WTC11 (cell line): Measurements from ENCODE around the gene SNX25. TPM values are rescaled to one million over a fixed set of nuclear protein-coding genes. Genes with fewer than 3 reads are reported as not detected.
A peak's percentile ranks its signal among the peaks of the same experiment; 100 is the strongest.

ENCODE experiments used
- CBFB ChIP-seq: sonication (generic); formaldehyde crosslinking; IDR thresholded peaks from 2 replicates; pipeline ENCODE4 v1.8.1; 2022; ENCODE audit warnings: mild to moderate bottlenecking, low read depth, missing genetic modification reagents
- ETV6 ChIP-seq: sonication (generic); formaldehyde crosslinking; IDR thresholded peaks from 2 replicates; pipeline ENCODE4 v1.8.1; 2022; ENCODE audit warnings: mild to moderate bottlenecking, missing genetic modification reagents
- FOXJ3 ChIP-seq: sonication (generic); formaldehyde crosslinking; IDR thresholded peaks from 2 replicates; pipeline ENCODE4 v1.9.0; 2021; ENCODE audit warnings: missing genetic modification reagents, mild to moderate bottlenecking, borderline replicate concordance
- GRHL2 ChIP-seq: fragments of 250-450 bp; sonication (Bioruptor Pico); IDR thresholded peaks from 2 replicates; pipeline ENCODE4 v1.8.0; 2022; ENCODE audit warnings: mild to moderate bottlenecking, moderate library complexity; ENCODE audit not compliant: insufficient replicate concordance, severe bottlenecking
- GTF2I ChIP-seq: fragments of 250-450 bp; sonication (Bioruptor Pico); conservative IDR thresholded peaks from 2 replicates; pipeline ENCODE4 v1.4.0; 2021; ENCODE audit warnings: mild to moderate bottlenecking
- IRF2 ChIP-seq: sonication (generic); formaldehyde crosslinking; IDR thresholded peaks from 2 replicates; pipeline ENCODE4 v1.8.0; 2022; ENCODE audit warnings: low read depth, missing genetic modification reagents, borderline replicate concordance
- MXD4 ChIP-seq: fragments of 250-450 bp; sonication (Bioruptor Pico); IDR thresholded peaks from 2 replicates; pipeline ENCODE4 v1.8.0; 2021; ENCODE audit warnings: mild to moderate bottlenecking, moderate library complexity, borderline replicate concordance
- MYBL2 ChIP-seq: sonication (generic); formaldehyde crosslinking; IDR thresholded peaks from 2 replicates; pipeline ENCODE4 v1.8.1; 2023; ENCODE audit warnings: mild to moderate bottlenecking, moderate library complexity, missing genetic modification reagents
- NFE2L1 ChIP-seq: sonication (generic); formaldehyde crosslinking; IDR thresholded peaks from 2 replicates; pipeline ENCODE4 v1.8.1; 2023; ENCODE audit warnings: missing genetic modification reagents
- NR1H2 ChIP-seq: sonication (generic); formaldehyde crosslinking; IDR thresholded peaks from 2 replicates; pipeline ENCODE4 v1.9.0; 2021; ENCODE audit warnings: mild to moderate bottlenecking, moderate library complexity, missing genetic modification reagents
- NR2C2 ChIP-seq: sonication (generic); formaldehyde crosslinking; IDR thresholded peaks from 2 replicates; pipeline ENCODE4 v1.8.0; 2022; ENCODE audit warnings: mild to moderate bottlenecking, missing genetic modification reagents
- OVOL2 ChIP-seq: fragments of 250-450 bp; sonication (Bioruptor Pico); IDR thresholded peaks from 2 replicates; pipeline ENCODE4 v1.9.0; 2021; ENCODE audit warnings: mild to moderate bottlenecking, borderline replicate concordance
- PRRX2 ChIP-seq: fragments of 250-450 bp; sonication (Bioruptor Pico); IDR thresholded peaks from 2 replicates; pipeline ENCODE4 v1.8.0; 2021; ENCODE audit warnings: mild to moderate bottlenecking
- RELA ChIP-seq: sonication (generic); formaldehyde crosslinking; IDR thresholded peaks from 2 replicates; pipeline ENCODE4 v1.8.1; 2022; ENCODE audit warnings: missing genetic modification reagents, mild to moderate bottlenecking, borderline replicate concordance
- RORB ChIP-seq: fragments of 250-450 bp; sonication (Bioruptor Pico); IDR thresholded peaks from 2 replicates; pipeline ENCODE4 v1.9.0; 2021; ENCODE audit warnings: mild to moderate bottlenecking
- SOX15 ChIP-seq: fragments of 250-450 bp; sonication (Bioruptor Pico); IDR thresholded peaks from 2 replicates; pipeline ENCODE4 v1.9.0; 2021; ENCODE audit warnings: mild to moderate bottlenecking
- SP1 ChIP-seq: sonication (generic); formaldehyde crosslinking; conservative IDR thresholded peaks from 2 replicates; pipeline ENCODE4 v1.8.1; 2022; ENCODE audit warnings: missing genetic modification reagents
- TEAD4 ChIP-seq: sonication (generic); formaldehyde crosslinking; IDR thresholded peaks from 2 replicates; pipeline ENCODE4 v1.8.0; 2022; ENCODE audit warnings: mild to moderate bottlenecking, missing genetic modification reagents
- TP53 ChIP-seq: sonication (generic); formaldehyde crosslinking; IDR thresholded peaks from 2 replicates; pipeline ENCODE4 v1.8.1; 2023; ENCODE audit warnings: mild to moderate bottlenecking, missing genetic modification reagents
- ZNF232 ChIP-seq: sonication (generic); formaldehyde crosslinking; IDR thresholded peaks from 2 replicates; pipeline ENCODE4 v1.8.0; 2022; ENCODE audit warnings: mild to moderate bottlenecking, missing genetic modification reagents
- ZNF423 ChIP-seq: fragments of 250-450 bp; sonication (Bioruptor Pico); IDR thresholded peaks from 2 replicates; pipeline ENCODE4 v2.1.2; 2022; ENCODE audit warnings: mild to moderate bottlenecking, moderate library complexity
- total RNA-seq: library from RNA; stranded (reverse); gene quantifications from 3 replicates; pipeline ENCODE4 v1.2.3, GENCODE V29; 2021
- TF ChIP-seq, protein P1 (sequence below): sonication (generic); formaldehyde crosslinking; IDR thresholded peaks from 2 replicates; pipeline ENCODE4 v1.8.1; 2023; ENCODE audit warnings: mild to moderate bottlenecking, missing genetic modification reagents, moderate library complexity
- TF ChIP-seq, protein P2 (sequence below): sonication (generic); formaldehyde crosslinking; conservative IDR thresholded peaks from 2 replicates; pipeline ENCODE4 v1.8.1; 2023; ENCODE audit warnings: mild to moderate bottlenecking, low read depth, missing genetic modification reagents, moderate library complexity
- TF ChIP-seq, protein P3 (sequence below): sonication (generic); formaldehyde crosslinking; IDR thresholded peaks from 2 replicates; pipeline ENCODE4 v1.8.0; 2022; ENCODE audit warnings: missing genetic modification reagents
- TF ChIP-seq, protein P4 (sequence below): sonication (generic); formaldehyde crosslinking; IDR thresholded peaks from 2 replicates; pipeline ENCODE4 v1.8.1; 2023; ENCODE audit warnings: mild to moderate bottlenecking, missing genetic modification reagents
- TF ChIP-seq, protein P5 (sequence below): fragments of 200-600 bp; IDR thresholded peaks from 2 replicates; pipeline ENCODE4 v1.8.0; 2022; ENCODE audit warnings: antibody characterized with exemption
- TF ChIP-seq, protein P6 (sequence below): fragments of 250-450 bp; sonication (Bioruptor Pico); IDR thresholded peaks from 2 replicates; pipeline ENCODE4 v1.9.0; 2021; ENCODE audit warnings: mild to moderate bottlenecking
- TF ChIP-seq, protein P7 (sequence below): sonication (generic); formaldehyde crosslinking; IDR thresholded peaks from 2 replicates; pipeline ENCODE4 v1.8.0; 2023; ENCODE audit warnings: missing genetic modification reagents

Gene SNX25
- total RNA-seq, 1 experiment from 2014 or later: 16.9 TPM

DNA sequence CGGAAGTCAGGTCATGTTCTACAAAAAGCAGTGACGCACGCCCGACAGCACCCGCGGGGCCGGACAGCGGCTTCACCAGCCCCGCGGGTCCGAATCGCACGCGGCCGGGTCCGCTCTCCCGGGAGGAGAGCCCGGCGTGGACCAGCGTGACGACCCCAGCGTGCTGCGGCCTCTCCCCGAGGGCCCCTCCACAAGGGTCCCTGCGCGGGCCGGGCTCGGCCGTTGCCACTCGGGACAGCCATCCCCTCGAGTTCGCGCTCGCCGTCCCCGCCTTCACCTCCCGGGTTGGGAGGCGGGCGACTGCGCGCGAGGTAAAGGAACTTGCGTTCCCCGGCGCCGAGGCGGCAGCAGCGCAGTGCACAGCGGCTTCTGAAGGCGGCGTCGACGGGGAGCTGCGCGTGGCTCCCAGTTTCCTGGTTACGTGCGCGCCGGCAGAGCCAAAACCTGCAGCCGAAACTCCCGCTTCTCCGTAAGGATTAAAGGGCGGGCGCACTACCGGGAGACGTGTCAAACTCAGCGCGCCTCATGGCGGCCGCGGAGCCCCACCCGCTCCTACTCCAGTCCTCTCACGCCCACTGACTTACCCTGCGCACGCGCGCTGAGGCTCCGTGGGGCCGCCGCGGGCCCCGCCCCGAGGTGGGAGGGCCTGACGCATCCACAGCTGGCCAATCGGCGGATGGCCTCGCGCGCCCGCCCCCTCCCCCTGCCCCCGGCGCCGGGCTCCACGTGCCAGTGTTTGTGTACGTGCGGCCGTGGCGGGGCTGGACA is 186.7 kb downstream of the SNX25 start (continued):
- TF ChIP-seq, protein P1, sequence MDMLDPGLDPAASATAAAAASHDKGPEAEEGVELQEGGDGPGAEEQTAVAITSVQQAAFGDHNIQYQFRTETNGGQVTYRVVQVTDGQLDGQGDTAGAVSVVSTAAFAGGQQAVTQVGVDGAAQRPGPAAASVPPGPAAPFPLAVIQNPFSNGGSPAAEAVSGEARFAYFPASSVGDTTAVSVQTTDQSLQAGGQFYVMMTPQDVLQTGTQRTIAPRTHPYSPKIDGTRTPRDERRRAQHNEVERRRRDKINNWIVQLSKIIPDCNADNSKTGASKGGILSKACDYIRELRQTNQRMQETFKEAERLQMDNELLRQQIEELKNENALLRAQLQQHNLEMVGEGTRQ (CRISPR knock-in tag): peak; percentile 61
- no peak for TF ChIP-seq SOX15 (CRISPR knock-in tag)
- peak; percentile 54; the same call in 1 of the 2 replicates for TF ChIP-seq MYBL2 (CRISPR knock-in tag)
- TF ChIP-seq CBFB (CRISPR knock-in tag): no peak; the same call in 1 of the 2 replicates
- TF ChIP-seq TP53 (CRISPR knock-in tag): peak; percentile 73; the same call in 1 of the 2 replicates
- TF ChIP-seq, protein P2, sequence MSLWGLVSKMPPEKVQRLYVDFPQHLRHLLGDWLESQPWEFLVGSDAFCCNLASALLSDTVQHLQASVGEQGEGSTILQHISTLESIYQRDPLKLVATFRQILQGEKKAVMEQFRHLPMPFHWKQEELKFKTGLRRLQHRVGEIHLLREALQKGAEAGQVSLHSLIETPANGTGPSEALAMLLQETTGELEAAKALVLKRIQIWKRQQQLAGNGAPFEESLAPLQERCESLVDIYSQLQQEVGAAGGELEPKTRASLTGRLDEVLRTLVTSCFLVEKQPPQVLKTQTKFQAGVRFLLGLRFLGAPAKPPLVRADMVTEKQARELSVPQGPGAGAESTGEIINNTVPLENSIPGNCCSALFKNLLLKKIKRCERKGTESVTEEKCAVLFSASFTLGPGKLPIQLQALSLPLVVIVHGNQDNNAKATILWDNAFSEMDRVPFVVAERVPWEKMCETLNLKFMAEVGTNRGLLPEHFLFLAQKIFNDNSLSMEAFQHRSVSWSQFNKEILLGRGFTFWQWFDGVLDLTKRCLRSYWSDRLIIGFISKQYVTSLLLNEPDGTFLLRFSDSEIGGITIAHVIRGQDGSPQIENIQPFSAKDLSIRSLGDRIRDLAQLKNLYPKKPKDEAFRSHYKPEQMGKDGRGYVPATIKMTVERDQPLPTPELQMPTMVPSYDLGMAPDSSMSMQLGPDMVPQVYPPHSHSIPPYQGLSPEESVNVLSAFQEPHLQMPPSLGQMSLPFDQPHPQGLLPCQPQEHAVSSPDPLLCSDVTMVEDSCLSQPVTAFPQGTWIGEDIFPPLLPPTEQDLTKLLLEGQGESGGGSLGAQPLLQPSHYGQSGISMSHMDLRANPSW (CRISPR knock-in tag): no peak
- peak; percentile 83 for TF ChIP-seq RELA (CRISPR knock-in tag)
- peak; percentile 69 for TF ChIP-seq ETV6
- TF ChIP-seq, protein P3, sequence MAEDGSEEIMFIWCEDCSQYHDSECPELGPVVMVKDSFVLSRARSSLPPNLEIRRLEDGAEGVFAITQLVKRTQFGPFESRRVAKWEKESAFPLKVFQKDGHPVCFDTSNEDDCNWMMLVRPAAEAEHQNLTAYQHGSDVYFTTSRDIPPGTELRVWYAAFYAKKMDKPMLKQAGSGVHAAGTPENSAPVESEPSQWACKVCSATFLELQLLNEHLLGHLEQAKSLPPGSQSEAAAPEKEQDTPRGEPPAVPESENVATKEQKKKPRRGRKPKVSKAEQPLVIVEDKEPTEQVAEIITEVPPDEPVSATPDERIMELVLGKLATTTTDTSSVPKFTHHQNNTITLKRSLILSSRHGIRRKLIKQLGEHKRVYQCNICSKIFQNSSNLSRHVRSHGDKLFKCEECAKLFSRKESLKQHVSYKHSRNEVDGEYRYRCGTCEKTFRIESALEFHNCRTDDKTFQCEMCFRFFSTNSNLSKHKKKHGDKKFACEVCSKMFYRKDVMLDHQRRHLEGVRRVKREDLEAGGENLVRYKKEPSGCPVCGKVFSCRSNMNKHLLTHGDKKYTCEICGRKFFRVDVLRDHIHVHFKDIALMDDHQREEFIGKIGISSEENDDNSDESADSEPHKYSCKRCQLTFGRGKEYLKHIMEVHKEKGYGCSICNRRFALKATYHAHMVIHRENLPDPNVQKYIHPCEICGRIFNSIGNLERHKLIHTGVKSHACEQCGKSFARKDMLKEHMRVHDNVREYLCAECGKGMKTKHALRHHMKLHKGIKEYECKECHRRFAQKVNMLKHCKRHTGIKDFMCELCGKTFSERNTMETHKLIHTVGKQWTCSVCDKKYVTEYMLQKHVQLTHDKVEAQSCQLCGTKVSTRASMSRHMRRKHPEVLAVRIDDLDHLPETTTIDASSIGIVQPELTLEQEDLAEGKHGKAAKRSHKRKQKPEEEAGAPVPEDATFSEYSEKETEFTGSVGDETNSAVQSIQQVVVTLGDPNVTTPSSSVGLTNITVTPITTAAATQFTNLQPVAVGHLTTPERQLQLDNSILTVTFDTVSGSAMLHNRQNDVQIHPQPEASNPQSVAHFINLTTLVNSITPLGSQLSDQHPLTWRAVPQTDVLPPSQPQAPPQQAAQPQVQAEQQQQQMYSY: peak; percentile 42; the same call in 1 of the 2 replicates
- no peak for TF ChIP-seq PRRX2 (CRISPR knock-in tag)
- TF ChIP-seq, protein P4, sequence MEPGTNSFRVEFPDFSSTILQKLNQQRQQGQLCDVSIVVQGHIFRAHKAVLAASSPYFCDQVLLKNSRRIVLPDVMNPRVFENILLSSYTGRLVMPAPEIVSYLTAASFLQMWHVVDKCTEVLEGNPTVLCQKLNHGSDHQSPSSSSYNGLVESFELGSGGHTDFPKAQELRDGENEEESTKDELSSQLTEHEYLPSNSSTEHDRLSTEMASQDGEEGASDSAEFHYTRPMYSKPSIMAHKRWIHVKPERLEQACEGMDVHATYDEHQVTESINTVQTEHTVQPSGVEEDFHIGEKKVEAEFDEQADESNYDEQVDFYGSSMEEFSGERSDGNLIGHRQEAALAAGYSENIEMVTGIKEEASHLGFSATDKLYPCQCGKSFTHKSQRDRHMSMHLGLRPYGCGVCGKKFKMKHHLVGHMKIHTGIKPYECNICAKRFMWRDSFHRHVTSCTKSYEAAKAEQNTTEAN (CRISPR knock-in tag): 0 out of 2 replicates have a peak, but pooled peaks have one; percentile 57
- TF ChIP-seq, protein P5, sequence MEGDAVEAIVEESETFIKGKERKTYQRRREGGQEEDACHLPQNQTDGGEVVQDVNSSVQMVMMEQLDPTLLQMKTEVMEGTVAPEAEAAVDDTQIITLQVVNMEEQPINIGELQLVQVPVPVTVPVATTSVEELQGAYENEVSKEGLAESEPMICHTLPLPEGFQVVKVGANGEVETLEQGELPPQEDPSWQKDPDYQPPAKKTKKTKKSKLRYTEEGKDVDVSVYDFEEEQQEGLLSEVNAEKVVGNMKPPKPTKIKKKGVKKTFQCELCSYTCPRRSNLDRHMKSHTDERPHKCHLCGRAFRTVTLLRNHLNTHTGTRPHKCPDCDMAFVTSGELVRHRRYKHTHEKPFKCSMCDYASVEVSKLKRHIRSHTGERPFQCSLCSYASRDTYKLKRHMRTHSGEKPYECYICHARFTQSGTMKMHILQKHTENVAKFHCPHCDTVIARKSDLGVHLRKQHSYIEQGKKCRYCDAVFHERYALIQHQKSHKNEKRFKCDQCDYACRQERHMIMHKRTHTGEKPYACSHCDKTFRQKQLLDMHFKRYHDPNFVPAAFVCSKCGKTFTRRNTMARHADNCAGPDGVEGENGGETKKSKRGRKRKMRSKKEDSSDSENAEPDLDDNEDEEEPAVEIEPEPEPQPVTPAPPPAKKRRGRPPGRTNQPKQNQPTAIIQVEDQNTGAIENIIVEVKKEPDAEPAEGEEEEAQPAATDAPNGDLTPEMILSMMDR: no peak
- 0 out of 2 replicates have a peak, but pooled peaks have one; percentile 8 for TF ChIP-seq TEAD4
- no peak for TF ChIP-seq NR2C2 (CRISPR knock-in tag)
- peak; percentile 85; the same call in 1 of the 2 replicates for TF ChIP-seq NFE2L1 (CRISPR knock-in tag)
- no peak for TF ChIP-seq OVOL2 (CRISPR knock-in tag)
- peak; percentile 22; the same call in 1 of the 2 replicates for TF ChIP-seq ZNF232
- no peak for TF ChIP-seq NR1H2 (CRISPR knock-in tag)
- TF ChIP-seq IRF2: no peak
- TF ChIP-seq, protein P6, sequence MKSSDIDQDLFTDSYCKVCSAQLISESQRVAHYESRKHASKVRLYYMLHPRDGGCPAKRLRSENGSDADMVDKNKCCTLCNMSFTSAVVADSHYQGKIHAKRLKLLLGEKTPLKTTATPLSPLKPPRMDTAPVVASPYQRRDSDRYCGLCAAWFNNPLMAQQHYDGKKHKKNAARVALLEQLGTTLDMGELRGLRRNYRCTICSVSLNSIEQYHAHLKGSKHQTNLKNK (CRISPR knock-in tag): no peak
- TF ChIP-seq GRHL2: no peak
- TF ChIP-seq ZNF423 (CRISPR knock-in tag): no peak
- no peak for TF ChIP-seq RORB (CRISPR knock-in tag)
- no peak for TF ChIP-seq MXD4 (CRISPR knock-in tag)
- TF ChIP-seq SP1 (CRISPR knock-in tag): peak; percentile 82; the same call in 1 of the 2 replicates
- no peak for TF ChIP-seq GTF2I (CRISPR knock-in tag)
- no peak for TF ChIP-seq FOXJ3 (CRISPR knock-in tag)
- TF ChIP-seq, protein P7, sequence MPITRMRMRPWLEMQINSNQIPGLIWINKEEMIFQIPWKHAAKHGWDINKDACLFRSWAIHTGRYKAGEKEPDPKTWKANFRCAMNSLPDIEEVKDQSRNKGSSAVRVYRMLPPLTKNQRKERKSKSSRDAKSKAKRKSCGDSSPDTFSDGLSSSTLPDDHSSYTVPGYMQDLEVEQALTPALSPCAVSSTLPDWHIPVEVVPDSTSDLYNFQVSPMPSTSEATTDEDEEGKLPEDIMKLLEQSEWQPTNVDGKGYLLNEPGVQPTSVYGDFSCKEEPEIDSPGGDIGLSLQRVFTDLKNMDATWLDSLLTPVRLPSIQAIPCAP (CRISPR knock-in tag): no peak
